Measurements from ENCODE around the gene FBXO21. TPM values are rescaled to one million over a fixed set of nuclear protein-coding genes. Genes with fewer than 3 reads are reported as not detected.

The FBXO21 gene
- total and polyA plus RNA-seq, 4 donors: 9.7 to 111 (median 29.4) TPM

DNA sequence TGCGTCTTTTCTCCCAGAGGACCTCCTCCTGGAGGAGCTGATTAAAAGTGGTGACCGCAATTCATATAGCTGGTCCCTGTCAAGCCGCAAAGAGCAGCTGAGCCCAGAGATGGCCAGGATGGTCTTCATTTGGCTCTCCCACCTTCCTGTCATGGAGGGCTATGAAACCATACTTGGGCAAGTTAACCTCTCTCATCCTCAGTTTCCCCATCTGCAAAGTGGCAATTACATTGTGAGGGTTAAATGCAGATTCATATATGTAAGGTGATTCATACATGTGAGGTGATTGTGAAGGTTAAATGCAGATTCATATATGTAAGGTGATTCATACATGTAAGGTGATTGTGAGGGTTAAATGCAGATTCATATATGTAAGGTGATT, 87.5 kb downstream of the FBXO21 start:
- H3K36me3 ChIP-seq (ENCODE audit: control insufficient read depth in 4 of 4, insufficient read depth in 4 of 4, low read length in 4 of 4): no peaks in the 10 kb centered on the region
- WGBS, 2 donors: 94 to 95% methylated on average over 3 of the region's 3 CpGs
- no peak overlapping the region for H3K9ac ChIP-seq (ENCODE audit: insufficient read depth in 1 of 2, low read length in 2 of 2)
- no peak overlapping the region for H3K27ac ChIP-seq (ENCODE audit: low read depth in 1 of 2, low read length in 1 of 2)
- no peak overlapping the region for H3K4me3 ChIP-seq
- no peak for ATAC-seq (ENCODE audit: insufficient read depth, low FRiP score)
- no peaks in the 10 kb centered on the region for H3K9me3 ChIP-seq (ENCODE audit: control insufficient read depth in 4 of 4, insufficient read depth in 3 of 4, low read length in 3 of 4)
- DNase-seq: no peak
- H3K27me3 ChIP-seq (ENCODE audit: control insufficient read depth in 3 of 3, insufficient read depth in 3 of 3, low read length in 2 of 3): peaks cover 0 to 22% (median 16%) of the 10 kb centered on the region in 3 donors
- TF ChIP-seq, protein P1, sequence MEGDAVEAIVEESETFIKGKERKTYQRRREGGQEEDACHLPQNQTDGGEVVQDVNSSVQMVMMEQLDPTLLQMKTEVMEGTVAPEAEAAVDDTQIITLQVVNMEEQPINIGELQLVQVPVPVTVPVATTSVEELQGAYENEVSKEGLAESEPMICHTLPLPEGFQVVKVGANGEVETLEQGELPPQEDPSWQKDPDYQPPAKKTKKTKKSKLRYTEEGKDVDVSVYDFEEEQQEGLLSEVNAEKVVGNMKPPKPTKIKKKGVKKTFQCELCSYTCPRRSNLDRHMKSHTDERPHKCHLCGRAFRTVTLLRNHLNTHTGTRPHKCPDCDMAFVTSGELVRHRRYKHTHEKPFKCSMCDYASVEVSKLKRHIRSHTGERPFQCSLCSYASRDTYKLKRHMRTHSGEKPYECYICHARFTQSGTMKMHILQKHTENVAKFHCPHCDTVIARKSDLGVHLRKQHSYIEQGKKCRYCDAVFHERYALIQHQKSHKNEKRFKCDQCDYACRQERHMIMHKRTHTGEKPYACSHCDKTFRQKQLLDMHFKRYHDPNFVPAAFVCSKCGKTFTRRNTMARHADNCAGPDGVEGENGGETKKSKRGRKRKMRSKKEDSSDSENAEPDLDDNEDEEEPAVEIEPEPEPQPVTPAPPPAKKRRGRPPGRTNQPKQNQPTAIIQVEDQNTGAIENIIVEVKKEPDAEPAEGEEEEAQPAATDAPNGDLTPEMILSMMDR (IDR thresholded peaks at IDR 0.05; ENCODE audit: control extremely low read depth, extremely low read depth): no peak
- peaks cover 0 to 6% (median 0%) of the 10 kb centered on the region in 5 donors for H3K4me1 ChIP-seq (ENCODE audit: control insufficient read depth in 5 of 5, insufficient read depth in 5 of 5, low read length in 5 of 5)

DNA sequence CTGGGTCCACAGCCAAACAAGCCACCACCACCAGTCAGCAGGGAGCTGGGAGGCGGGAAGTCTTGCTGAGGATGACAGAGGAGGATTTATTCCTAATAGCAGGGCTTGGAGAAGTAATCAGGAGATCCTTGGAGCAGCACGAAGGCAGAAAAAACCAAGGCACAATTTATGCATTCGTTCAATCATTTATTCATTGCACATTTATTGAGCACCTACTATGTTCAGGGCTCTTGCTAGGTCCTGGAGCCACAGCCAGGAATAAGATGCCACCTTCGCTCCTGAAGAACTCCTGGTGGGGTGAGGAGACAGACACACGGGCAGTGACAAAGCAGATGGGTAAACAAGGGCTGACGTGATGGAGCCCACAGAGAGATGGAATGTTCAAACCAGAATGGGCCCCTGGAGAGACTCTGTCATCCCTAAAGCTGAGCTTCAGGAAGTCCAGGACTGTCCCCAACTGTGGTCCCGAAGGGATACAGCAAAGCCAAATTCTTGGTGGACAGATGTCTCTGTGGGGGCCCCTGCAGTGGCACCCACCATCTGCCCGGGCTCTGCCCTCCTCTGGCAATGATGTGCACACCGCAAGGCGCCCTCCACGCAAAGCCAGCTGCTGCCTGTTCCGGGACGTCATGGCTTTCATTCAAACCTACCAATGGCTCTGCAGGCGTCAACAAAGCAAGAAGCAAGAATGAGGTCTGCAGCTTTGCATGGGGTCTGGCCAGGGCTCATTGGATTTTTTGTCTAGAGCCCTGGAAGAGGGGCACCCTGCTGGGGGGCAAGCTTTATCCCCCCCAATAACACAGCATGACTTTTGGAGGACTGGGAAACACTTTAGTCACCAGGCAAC, 88.1 kb downstream of the FBXO21 start:
- no peaks in the 10 kb centered on the region for H3K36me3 ChIP-seq (ENCODE audit: control insufficient read depth in 4 of 4, insufficient read depth in 4 of 4, low read length in 4 of 4)
- H3K27ac ChIP-seq (ENCODE audit: low read depth in 1 of 2, low read length in 1 of 2): no peak overlapping the region
- TF ChIP-seq, protein P1 (IDR thresholded peaks at IDR 0.05; ENCODE audit: control extremely low read depth, extremely low read depth): no peak
- H3K9me3 ChIP-seq (ENCODE audit: control insufficient read depth in 4 of 4, insufficient read depth in 3 of 4, low read length in 3 of 4): no peaks in the 10 kb centered on the region
- H3K9ac ChIP-seq (ENCODE audit: insufficient read depth in 1 of 2, low read length in 2 of 2): no peak overlapping the region
- WGBS, 2 donors: 71 to 74% methylated on average over 14 of the region's 14 CpGs
- peaks cover 0 to 26% (median 20%) of the 10 kb centered on the region in 3 donors for H3K27me3 ChIP-seq (ENCODE audit: control insufficient read depth in 3 of 3, insufficient read depth in 3 of 3, low read length in 2 of 3)
- ATAC-seq (ENCODE audit: insufficient read depth, low FRiP score) (no peak), DNase-seq (no peak)
- H3K4me3 ChIP-seq: no peak overlapping the region
- peaks cover 0 to 6% (median 0%) of the 10 kb centered on the region in 5 donors for H3K4me1 ChIP-seq (ENCODE audit: control insufficient read depth in 5 of 5, insufficient read depth in 5 of 5, low read length in 5 of 5)

DNA sequence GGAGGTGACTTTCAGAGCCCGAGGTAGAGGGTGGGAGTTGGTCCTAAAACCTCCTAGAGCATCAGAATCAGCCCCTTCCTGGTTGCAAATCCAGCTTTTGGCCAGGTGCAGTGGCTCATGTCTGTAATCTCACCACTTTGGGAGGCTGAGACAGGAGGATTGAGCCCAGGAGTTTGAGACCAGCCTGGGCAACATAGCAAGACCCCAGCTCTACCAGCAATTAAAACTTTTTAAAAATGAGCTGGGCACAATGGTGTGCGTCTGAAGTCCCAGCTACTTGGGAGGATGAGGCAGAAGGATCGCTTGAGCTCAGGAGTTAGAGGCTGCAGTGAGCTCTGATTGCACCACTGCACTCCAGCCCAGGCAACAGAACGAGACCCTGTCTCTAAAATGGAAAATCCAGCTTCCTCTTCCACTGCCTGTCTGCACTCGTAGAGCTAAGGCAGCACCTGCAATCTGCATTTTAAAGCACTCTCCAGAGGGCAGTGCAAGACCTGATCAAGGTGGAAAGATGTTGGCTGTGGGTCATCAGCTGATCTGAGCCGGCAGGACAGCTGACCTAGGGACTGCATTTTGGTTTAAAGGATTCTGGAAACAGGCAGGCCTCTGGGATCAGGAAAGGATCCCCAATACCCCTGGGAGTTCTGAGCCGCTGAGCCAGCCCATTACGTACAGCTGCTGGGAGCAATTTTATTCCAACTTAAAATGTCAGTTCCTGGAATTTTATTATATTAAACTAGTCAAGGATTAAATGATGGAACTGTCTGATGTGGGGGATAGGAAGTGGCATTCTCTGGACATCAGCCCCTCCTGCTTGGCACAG, 89.2 kb downstream of the FBXO21 start:
- Histone ChIP-seq H3K36me3 (ENCODE audit: control insufficient read depth in 4 of 4, insufficient read depth in 4 of 4, low read length in 4 of 4) (no peaks in the 10 kb centered on the region), H3K27me3 (ENCODE audit: control insufficient read depth in 3 of 3, insufficient read depth in 3 of 3, low read length in 2 of 3) (peaks cover 0 to 32% (median 31%) of the 10 kb centered on the region in 3 donors), H3K9ac (ENCODE audit: insufficient read depth in 1 of 2, low read length in 2 of 2) (no peak overlapping the region), H3K27ac (ENCODE audit: low read depth in 1 of 2, low read length in 1 of 2) (no peak overlapping the region), H3K4me1 (ENCODE audit: control insufficient read depth in 5 of 5, insufficient read depth in 5 of 5, low read length in 5 of 5) (peaks cover 0 to 6% (median 0%) of the 10 kb centered on the region in 5 donors), H3K4me3 (no peak overlapping the region), H3K9me3 (ENCODE audit: control insufficient read depth in 4 of 4, insufficient read depth in 3 of 4, low read length in 3 of 4) (no peaks in the 10 kb centered on the region)
- no peak for ATAC-seq (ENCODE audit: insufficient read depth, low FRiP score)
- WGBS, 2 donors: 60% methylated on average over 8 of the region's 8 CpGs
- no peak for DNase-seq
- TF ChIP-seq, protein P1 (IDR thresholded peaks at IDR 0.05; ENCODE audit: control extremely low read depth, extremely low read depth): no peak

All from lung (tissue), 12 donors.